Smooth muscle cell (in vitro differentiated cells): ENCODE results near the gene C2orf69. TPM values are rescaled to one million over a fixed set of nuclear protein-coding genes. Genes with fewer than 3 reads are reported as not detected.

Experiments used
- DNase-seq: peaks from one replicate; lab custom pipeline; 2025; ENCODE audit not compliant: unreplicated experiment; lab: John Stamatoyannopoulos, UW
- H2AFZ ChIP-seq: fragments of 200-600 bp; sonication (generic); 2 replicates; pipeline ENCODE4 v1.6.0; 2016; ENCODE audit warnings: antibody characterized with exemption, low read depth, mild to moderate bottlenecking
- H3F3A ChIP-seq: fragments of 200-600 bp; sonication (generic); 2 replicates; pipeline ENCODE4 v1.6.0; 2017; ENCODE audit warnings: antibody characterized with exemption, low read depth
- H3K27ac ChIP-seq: fragments of 200-600 bp; sonication (generic); 2 replicates; pipeline ENCODE4 v1.5.1; 2016; ENCODE audit warnings: low read depth, mild to moderate bottlenecking
- H3K27me3 ChIP-seq: fragments of 200-600 bp; sonication (generic); 2 replicates; pipeline ENCODE4 v1.6.1; 2016; ENCODE audit warnings: low read depth, mild to moderate bottlenecking
- H3K36me3 ChIP-seq: fragments of 200-600 bp; sonication (generic); 2 replicates; pipeline ENCODE4 v1.5.1; 2016; ENCODE audit warnings: low read depth
- H3K4me1 ChIP-seq: fragments of 200-600 bp; sonication (generic); 2 replicates; pipeline ENCODE4 v1.5.1; 2016; ENCODE audit warnings: low read depth
- H3K4me2 ChIP-seq: fragments of 200-600 bp; sonication (generic); 2 replicates; pipeline ENCODE4 v1.6.0; 2016; ENCODE audit warnings: mild to moderate bottlenecking
- H3K4me3 ChIP-seq: fragments of 200-600 bp; sonication (generic); 2 replicates; pipeline ENCODE4 v1.5.1; 2016; ENCODE audit warnings: mild to moderate bottlenecking
- H3K79me2 ChIP-seq: fragments of 200-600 bp; sonication (generic); 2 replicates; pipeline ENCODE4 v1.6.0; 2016; ENCODE audit warnings: low read depth, mild to moderate bottlenecking
- H3K9ac ChIP-seq: fragments of 200-600 bp; sonication (generic); 2 replicates; pipeline ENCODE4 v1.6.0; 2016; ENCODE audit warnings: low read depth
- H3K9me3 ChIP-seq: fragments of 200-600 bp; sonication (generic); replicated peaks from 2 replicates; pipeline ENCODE4 v1.5.1; 2016; ENCODE audit warnings: low read depth
- H4K20me1 ChIP-seq: fragments of 200-600 bp; sonication (generic); 2 replicates; pipeline ENCODE4 v1.6.0; 2016; ENCODE audit warnings: low read depth
- CTCF ChIP-seq: fragments of 200-600 bp; sonication (generic); IDR thresholded peaks from 2 replicates; pipeline ENCODE4 v1.5.1; 2017; ENCODE audit warnings: borderline replicate concordance, mild to moderate bottlenecking, antibody characterized with exemption; ENCODE audit not compliant: insufficient read depth, poor library complexity, severe bottlenecking
- WGBS: methylation state at CpG from one replicate; pipeline ENCODE4 v1.1.7; 2016; ENCODE audit warnings: low lambda C conversion rate; 5-methylcytosine and 5-hydroxymethylcytosine counted together
- polyA plus RNA-seq: library from polyadenylated mRNA; unstranded; fragments of >200 nt; fragmentation: Nextera tagmentation; extraction: Ambion mirVana; gene quantifications from 2 replicates; pipeline ENCODE4 v1.2.1, GENCODE V29; 2016
- total RNA-seq: library from RNA; depleted of rRNA; stranded (reverse); fragments of >200 nt; gene quantifications from 2 replicates; pipeline ENCODE4 v1.2.3, GENCODE V29; 2014

Gene C2orf69
- total RNA-seq, result 10.1 and 11.3 TPM in 2 replicates
- polyA plus RNA-seq, result 4.7 and 7.7 TPM in 2 replicates

- WGBS, result 2% methylated on average over 79 of the region's 85 CpGs
- H3K4me1 ChIP-seq, result peaks cover 13% of the 10 kb centered on the region
- no peaks in the 10 kb centered on the region for H3K27me3 ChIP-seq
- H3K4me3 ChIP-seq, result peak within 1 kb of the TSS; percentile 76
- no peak for TF ChIP-seq CTCF
- H3K27ac ChIP-seq, result peak within 1 kb of the TSS; percentile 92
- H2AFZ ChIP-seq, result peak within 1 kb of the TSS; percentile 93
- DNase-seq, result peak; percentile 85
- H3K9me3 ChIP-seq, result no peaks in the 10 kb centered on the region
- H3K36me3 ChIP-seq, result no peaks in the 10 kb centered on the region
- peak within 1 kb of the TSS; percentile 96 for H3K4me2 ChIP-seq
- H3F3A ChIP-seq, result peaks cover 3% of the 10 kb centered on the region
- peak within 1 kb of the TSS; percentile 94 for H3K9ac ChIP-seq
- H3K79me2 ChIP-seq, result peaks cover 44% of the 10 kb centered on the region
- H4K20me1 ChIP-seq, result peaks cover 23% of the 10 kb centered on the region
Observed at GRCh38 chr2:199911052-199911876, at the start of gene C2orf69. Gene C2orf69 (plus strand): TSS chr2:199911293. CDS start chr2:199911439, 146 bp downstream.

- Histone ChIP-seq H4K20me1 (no peaks in the 10 kb centered on the region), H3K4me1 (no peaks in the 10 kb centered on the region), H3K4me3 (no peak overlapping the region), H3K9me3 (no peaks in the 10 kb centered on the region), H3K79me2 (no peaks in the 10 kb centered on the region), H3K27me3 (no peaks in the 10 kb centered on the region), H3K9ac (no peak overlapping the region), H3F3A (no peaks in the 10 kb centered on the region), H3K27ac (no peak overlapping the region), H3K36me3 (no peaks in the 10 kb centered on the region), H2AFZ (no peak overlapping the region), H3K4me2 (peak overlapping the region; percentile 59)
- DNase-seq, result no peak
- no peak for TF ChIP-seq CTCF
- WGBS, result 15% methylated on average over 3 of the region's 3 CpGs
Observed at GRCh38 chr2:199862788-199863187, 48.3 kb upstream of the C2orf69 start.

GRCh38 chr2:199865905-199866304 lies 45.2 kb upstream of the C2orf69 start:
- H4K20me1 ChIP-seq, result no peaks in the 10 kb centered on the region
- no peak overlapping the region for H3K9ac ChIP-seq
- H3K4me3 ChIP-seq, result no peak overlapping the region
- H3K9me3 ChIP-seq, result no peaks in the 10 kb centered on the region
- WGBS, result 94% methylated on average over 4 of the region's 4 CpGs
- H3F3A ChIP-seq, result no peaks in the 10 kb centered on the region
- H3K79me2 ChIP-seq, result no peaks in the 10 kb centered on the region
- H3K4me1 ChIP-seq, result peaks cover 18% of the 10 kb centered on the region
- H2AFZ ChIP-seq, result no peak overlapping the region
- no peak overlapping the region for H3K27ac ChIP-seq
- H3K36me3 ChIP-seq, result no peaks in the 10 kb centered on the region
- no peak overlapping the region for H3K4me2 ChIP-seq
- TF ChIP-seq CTCF, result no peak
- no peak for DNase-seq
- peaks cover 12% of the 10 kb centered on the region for H3K27me3 ChIP-seq
